ENCODE data around the gene CERCAM.

DNA sequence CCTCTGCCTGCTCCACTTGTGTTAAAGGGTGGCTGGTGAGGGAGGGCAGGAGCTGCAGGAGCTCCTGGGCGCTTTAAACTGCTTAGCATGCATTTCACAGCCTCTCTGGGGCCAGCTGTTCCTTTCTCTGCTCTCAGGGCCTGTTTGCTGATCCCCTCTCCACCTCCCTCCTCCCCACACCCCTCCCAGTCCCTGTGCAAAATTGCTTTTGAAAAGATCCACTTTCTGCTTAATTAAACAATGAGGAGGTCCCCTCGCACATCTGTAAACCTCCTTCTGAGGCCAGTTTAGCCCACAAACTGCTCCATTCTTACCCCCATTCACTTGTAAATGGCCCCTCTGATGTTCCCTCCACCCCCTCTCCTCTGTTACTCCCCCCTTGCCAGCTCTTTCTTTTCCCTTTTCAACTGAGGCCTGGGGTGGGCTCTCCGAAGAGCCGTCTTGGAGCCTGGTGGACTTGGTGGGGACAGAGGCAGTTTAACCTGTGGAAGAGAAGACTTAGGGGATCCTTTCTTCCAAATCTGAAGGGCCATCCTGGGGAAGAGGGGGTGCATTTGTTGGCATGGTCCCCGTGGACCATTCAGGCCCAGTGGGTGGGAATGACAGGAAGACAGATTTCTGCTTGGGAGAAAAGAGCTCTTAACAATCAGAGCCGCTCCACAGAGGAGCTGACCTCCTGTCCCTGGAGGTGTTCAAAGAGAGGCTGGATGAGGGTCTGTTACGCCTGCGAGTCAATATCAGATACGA lies 37.5 kb upstream of the CERCAM start:
- TF ChIP-seq, protein P1, sequence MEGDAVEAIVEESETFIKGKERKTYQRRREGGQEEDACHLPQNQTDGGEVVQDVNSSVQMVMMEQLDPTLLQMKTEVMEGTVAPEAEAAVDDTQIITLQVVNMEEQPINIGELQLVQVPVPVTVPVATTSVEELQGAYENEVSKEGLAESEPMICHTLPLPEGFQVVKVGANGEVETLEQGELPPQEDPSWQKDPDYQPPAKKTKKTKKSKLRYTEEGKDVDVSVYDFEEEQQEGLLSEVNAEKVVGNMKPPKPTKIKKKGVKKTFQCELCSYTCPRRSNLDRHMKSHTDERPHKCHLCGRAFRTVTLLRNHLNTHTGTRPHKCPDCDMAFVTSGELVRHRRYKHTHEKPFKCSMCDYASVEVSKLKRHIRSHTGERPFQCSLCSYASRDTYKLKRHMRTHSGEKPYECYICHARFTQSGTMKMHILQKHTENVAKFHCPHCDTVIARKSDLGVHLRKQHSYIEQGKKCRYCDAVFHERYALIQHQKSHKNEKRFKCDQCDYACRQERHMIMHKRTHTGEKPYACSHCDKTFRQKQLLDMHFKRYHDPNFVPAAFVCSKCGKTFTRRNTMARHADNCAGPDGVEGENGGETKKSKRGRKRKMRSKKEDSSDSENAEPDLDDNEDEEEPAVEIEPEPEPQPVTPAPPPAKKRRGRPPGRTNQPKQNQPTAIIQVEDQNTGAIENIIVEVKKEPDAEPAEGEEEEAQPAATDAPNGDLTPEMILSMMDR (IDR thresholded peaks at IDR 0.05; ENCODE audit: low read length), result no peak
- TF ChIP-seq EZH2 (optimal IDR thresholded peaks at IDR 0.05; ENCODE audit: low read depth, low read length) (no peak), EZH2phosphoT487 (IDR thresholded peaks at IDR 0.05; ENCODE audit: low read length) (no peak)

Measured in MM.1S (cell line).